ENCODE results near the gene PSMA2. TPM values are rescaled to one million over a fixed set of nuclear protein-coding genes. Genes with fewer than 3 reads are reported as not detected.

The PSMA2 gene
- total RNA-seq, 2 experiments from 2014 or later: 38.8 to 41.0 TPM

DNA sequence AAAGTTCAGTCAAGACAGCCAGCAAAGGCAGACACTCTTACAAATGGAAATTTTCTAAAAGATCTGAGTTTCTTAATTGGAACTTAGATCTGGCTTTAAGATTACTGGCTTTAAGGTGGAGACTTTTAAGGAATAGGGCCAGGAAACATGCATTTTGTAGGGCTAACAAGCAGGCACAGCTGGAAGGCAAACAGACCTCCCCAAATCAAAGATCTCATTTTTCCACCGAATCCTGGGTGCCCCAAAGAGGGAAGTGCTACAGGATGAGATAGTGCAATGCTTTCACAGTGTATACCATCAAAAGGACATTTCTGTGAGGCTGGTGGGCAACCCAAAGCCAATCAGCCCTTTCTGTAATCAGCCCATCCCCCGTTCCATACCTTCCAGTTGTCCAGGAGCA lies 27.6 kb upstream of the PSMA2 start:
- H3K27me3 Mint-ChIP-seq: peaks cover 10% of the 10 kb centered on the region
- intact Hi-C loops (cut with DNase I, micrococcal nuclease): no loop called here
- Histone ChIP-seq H3K4me1 (ENCODE audit: insufficient read depth, low read length) (no peaks in the 10 kb centered on the region), H3K27me3 (ENCODE audit: control insufficient read depth in 1 of 2, insufficient read depth in 2 of 2, low read length in 2 of 2) (peaks cover 9 to 16% of the 10 kb centered on the region in 2 experiments), H3K4me3 (ENCODE audit: low read length) (no peak overlapping the region), H3K9me3 (ENCODE audit: control insufficient read depth in 1 of 2, insufficient read depth in 1 of 2, low read length in 2 of 2) (peaks cover 0 to 11% of the 10 kb centered on the region in 2 experiments), H3K27ac (ENCODE audit: low read depth in 1 of 2, low read length in 2 of 2) (no peak overlapping the region), H3K36me3 (ENCODE audit: insufficient read depth, low read length) (no peaks in the 10 kb centered on the region)
- DNase-seq: no peak
- ChIA-PET POLR2A (no interaction called here), CTCF (no interaction called here)
- H3K27ac Mint-ChIP-seq: no peak overlapping the region
- TF ChIP-seq CTCF (IDR thresholded peaks at IDR 0.05): no peak
- H3K36me3 Mint-ChIP-seq (ENCODE audit: low read depth): no peaks in the 10 kb centered on the region
- ATAC-seq (ENCODE audit: poor library complexity): no peak
- H3K4me1 Mint-ChIP-seq (ENCODE audit: low read depth): no peaks in the 10 kb centered on the region
- peaks cover 4% of the 10 kb centered on the region for H3K9me3 Mint-ChIP-seq
- H3K4me3 Mint-ChIP-seq: no peak overlapping the region

- Histone ChIP-seq H3K4me3 (ENCODE audit: low read length) (no peak overlapping the region), H3K27me3 (ENCODE audit: control insufficient read depth in 1 of 2, insufficient read depth in 2 of 2, low read length in 2 of 2) (peaks cover 7 to 16% of the 10 kb centered on the region in 2 experiments), H3K4me1 (ENCODE audit: insufficient read depth, low read length) (no peaks in the 10 kb centered on the region), H3K36me3 (ENCODE audit: insufficient read depth, low read length) (no peaks in the 10 kb centered on the region), H3K9me3 (ENCODE audit: control insufficient read depth in 1 of 2, insufficient read depth in 1 of 2, low read length in 2 of 2) (peaks cover 0 to 11% of the 10 kb centered on the region in 2 experiments), H3K27ac (ENCODE audit: low read depth in 1 of 2, low read length in 2 of 2) (no peak overlapping the region)
- Mint-ChIP-seq H3K9me3 (peaks cover 4% of the 10 kb centered on the region), H3K27me3 (peaks cover 15% of the 10 kb centered on the region), H3K4me1 (ENCODE audit: low read depth) (no peaks in the 10 kb centered on the region), H3K4me3 (no peak overlapping the region), H3K36me3 (ENCODE audit: low read depth) (no peaks in the 10 kb centered on the region), H3K27ac (no peak overlapping the region)
- DNase-seq (no peak), ATAC-seq (ENCODE audit: poor library complexity) (no peak)
- ChIA-PET POLR2A (no interaction called here), CTCF (no interaction called here)
- intact Hi-C loops (cut with DNase I, micrococcal nuclease): no loop called here
- TF ChIP-seq CTCF (IDR thresholded peaks at IDR 0.05): no peak
Measured at GRCh38 chr7:42956062-42956461, 24.1 kb upstream of the PSMA2 start.

GRCh38 chr7:42953994-42954393 lies 22.0 kb upstream of the PSMA2 start:
- POLR2A ChIA-PET: no interaction called here
- Mint-ChIP-seq H3K27ac (no peak overlapping the region), H3K4me3 (no peak overlapping the region), H3K4me1 (ENCODE audit: low read depth) (no peaks in the 10 kb centered on the region), H3K27me3 (peaks cover 9% of the 10 kb centered on the region), H3K36me3 (ENCODE audit: low read depth) (no peaks in the 10 kb centered on the region), H3K9me3 (peaks cover 4% of the 10 kb centered on the region)
- no peak for TF ChIP-seq CTCF (IDR thresholded peaks at IDR 0.05)
- DNase-seq (no peak), ATAC-seq (ENCODE audit: poor library complexity) (no peak)
- Histone ChIP-seq H3K9me3 (ENCODE audit: control insufficient read depth in 1 of 2, insufficient read depth in 1 of 2, low read length in 2 of 2) (peaks cover 0 to 11% of the 10 kb centered on the region in 2 experiments), H3K27ac (ENCODE audit: low read depth in 1 of 2, low read length in 2 of 2) (no peak overlapping the region), H3K36me3 (ENCODE audit: insufficient read depth, low read length) (no peaks in the 10 kb centered on the region), H3K4me3 (ENCODE audit: low read length) (no peak overlapping the region), H3K27me3 (ENCODE audit: control insufficient read depth in 1 of 2, insufficient read depth in 2 of 2, low read length in 2 of 2) (peaks cover 0 to 4% of the 10 kb centered on the region in 2 experiments), H3K4me1 (ENCODE audit: insufficient read depth, low read length) (no peaks in the 10 kb centered on the region)
- intact Hi-C loops (cut with DNase I, micrococcal nuclease): no loop called here
- CTCF ChIA-PET: no interaction called here
